ENCODE measurements around the gene MYOT. TPM values are rescaled to one million over a fixed set of nuclear protein-coding genes. Genes with fewer than 3 reads are reported as not detected.
A peak's percentile ranks its signal among the peaks of the same experiment; 100 is the strongest.

Gene MYOT
- total RNA-seq, 1 donor from 2014 or later = 5.4 TPM

DNA sequence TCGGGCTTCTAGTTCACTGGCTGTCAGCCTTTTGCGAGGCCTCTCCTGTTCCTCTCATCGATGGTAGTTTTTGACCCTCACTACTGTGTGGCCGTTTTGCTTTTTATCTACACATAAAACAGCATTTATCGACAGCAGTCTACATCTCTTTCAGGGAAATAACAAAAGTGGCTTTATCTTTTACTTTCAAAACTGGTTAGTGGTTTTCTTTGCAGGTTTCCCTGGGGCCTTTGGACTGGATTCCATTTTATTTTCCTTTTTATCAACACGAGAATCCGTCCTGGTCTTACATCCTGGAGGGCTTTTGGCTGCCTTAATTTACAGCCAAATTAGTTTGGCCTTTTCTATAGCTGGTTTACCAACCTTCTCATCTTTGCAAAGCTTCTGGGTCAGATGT lies 20.8 kb downstream of the MYOT start:
- peak overlapping the region; percentile 41 for H3K4me3 ChIP-seq
- H3K27me3 ChIP-seq = no peaks in the 10 kb centered on the region
- H3K9me3 ChIP-seq = no peaks in the 10 kb centered on the region
- peak overlapping the region; percentile 78 for H3K27ac ChIP-seq
- H3K36me3 ChIP-seq = no peaks in the 10 kb centered on the region
- intact Hi-C loops (cut with DNase I) = loop anchor here (5.0 kb wide), 1 partner anchor 439 kb away; no protein-coding TSS in a partner anchor
- TF ChIP-seq POLR2AphosphoS5 (IDR thresholded peaks at IDR 0.05; ENCODE audit: insufficient read depth in 1 of 2, low read depth in 1 of 2) (no peak), POLR2A (IDR thresholded peaks at IDR 0.05) (no peak)
- TF ChIP-seq, protein P1, sequence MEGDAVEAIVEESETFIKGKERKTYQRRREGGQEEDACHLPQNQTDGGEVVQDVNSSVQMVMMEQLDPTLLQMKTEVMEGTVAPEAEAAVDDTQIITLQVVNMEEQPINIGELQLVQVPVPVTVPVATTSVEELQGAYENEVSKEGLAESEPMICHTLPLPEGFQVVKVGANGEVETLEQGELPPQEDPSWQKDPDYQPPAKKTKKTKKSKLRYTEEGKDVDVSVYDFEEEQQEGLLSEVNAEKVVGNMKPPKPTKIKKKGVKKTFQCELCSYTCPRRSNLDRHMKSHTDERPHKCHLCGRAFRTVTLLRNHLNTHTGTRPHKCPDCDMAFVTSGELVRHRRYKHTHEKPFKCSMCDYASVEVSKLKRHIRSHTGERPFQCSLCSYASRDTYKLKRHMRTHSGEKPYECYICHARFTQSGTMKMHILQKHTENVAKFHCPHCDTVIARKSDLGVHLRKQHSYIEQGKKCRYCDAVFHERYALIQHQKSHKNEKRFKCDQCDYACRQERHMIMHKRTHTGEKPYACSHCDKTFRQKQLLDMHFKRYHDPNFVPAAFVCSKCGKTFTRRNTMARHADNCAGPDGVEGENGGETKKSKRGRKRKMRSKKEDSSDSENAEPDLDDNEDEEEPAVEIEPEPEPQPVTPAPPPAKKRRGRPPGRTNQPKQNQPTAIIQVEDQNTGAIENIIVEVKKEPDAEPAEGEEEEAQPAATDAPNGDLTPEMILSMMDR (IDR thresholded peaks at IDR 0.05) = no peak
- no peak for DNase-seq (ENCODE audit: extremely low spot score in 2 of 2)
- peaks cover 25% of the 10 kb centered on the region for H3K4me1 ChIP-seq

DNA sequence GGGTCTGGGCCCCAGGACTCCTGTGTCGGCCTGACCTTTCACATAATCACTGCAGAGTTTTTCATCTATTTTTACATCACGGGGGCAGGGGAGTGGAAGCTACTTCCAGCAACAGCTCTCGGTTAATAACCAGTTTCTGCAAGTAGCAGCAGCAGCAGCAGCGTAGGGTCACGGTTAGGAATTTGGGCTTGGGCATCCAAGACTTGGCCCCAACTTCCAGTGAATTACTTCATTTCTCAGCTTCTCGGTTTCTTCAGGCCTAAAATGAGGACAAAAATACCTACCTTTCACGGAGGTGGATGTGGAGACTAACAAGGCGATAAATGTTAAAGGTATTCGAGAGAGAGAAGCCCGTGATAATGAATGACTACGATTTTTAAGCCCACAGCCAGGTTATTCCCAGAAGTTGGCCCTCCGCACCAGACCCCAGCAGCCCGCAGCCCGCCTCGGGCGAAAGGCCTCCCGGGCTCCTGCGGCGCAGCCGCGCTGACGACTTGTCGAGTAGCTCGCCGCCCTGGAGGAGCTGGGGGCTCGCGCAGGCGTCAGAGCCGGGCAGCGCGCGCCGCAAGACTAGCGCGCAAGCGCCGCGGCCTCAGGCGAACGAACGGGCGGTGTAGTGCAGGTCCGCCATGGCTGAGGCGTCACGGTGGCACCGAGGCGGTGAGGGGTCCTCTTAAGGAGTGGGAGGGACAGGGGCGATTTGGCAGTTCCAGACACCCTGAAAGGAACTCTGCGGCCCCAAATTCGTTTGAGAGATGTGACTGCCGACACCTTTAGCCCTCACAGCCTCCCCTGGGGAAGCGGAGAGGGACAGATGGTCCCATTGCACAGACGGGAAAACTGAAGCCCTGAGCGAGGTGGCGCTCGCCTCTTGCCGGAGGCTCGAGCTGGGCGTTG lies 21.5 kb downstream of the MYOT start, which contains the start of gene PKD2L2:
Gene PKD2L2, plus strand, starts transcription at position 595 of the 897 bp plus-strand sequence. Its CDS starts 35 bp downstream, at position 630.
- Histone ChIP-seq H3K9me3 (no peaks in the 10 kb centered on the region), H3K27ac (peak within 1 kb of the TSS; percentile 78), H3K4me3 (peak within 1 kb of the TSS; percentile 41), H3K4me1 (peaks cover 25% of the 10 kb centered on the region), H3K27me3 (no peaks in the 10 kb centered on the region), H3K36me3 (no peaks in the 10 kb centered on the region)
- TF ChIP-seq POLR2A (IDR thresholded peaks at IDR 0.05) = no peak
- TF ChIP-seq POLR2AphosphoS5 (IDR thresholded peaks at IDR 0.05; ENCODE audit: insufficient read depth in 1 of 2, low read depth in 1 of 2) = peak in 1 of 2 donors; percentile 56
- TF ChIP-seq, protein P1 (IDR thresholded peaks at IDR 0.05) = peak in 1 of 3 experiments; percentile 9
- intact Hi-C loops (cut with DNase I) = loop anchor here (5.0 kb wide), 1 partner anchor 438 kb away; no protein-coding TSS in a partner anchor
- DNase-seq (ENCODE audit: extremely low spot score in 2 of 2) = no peak

DNA sequence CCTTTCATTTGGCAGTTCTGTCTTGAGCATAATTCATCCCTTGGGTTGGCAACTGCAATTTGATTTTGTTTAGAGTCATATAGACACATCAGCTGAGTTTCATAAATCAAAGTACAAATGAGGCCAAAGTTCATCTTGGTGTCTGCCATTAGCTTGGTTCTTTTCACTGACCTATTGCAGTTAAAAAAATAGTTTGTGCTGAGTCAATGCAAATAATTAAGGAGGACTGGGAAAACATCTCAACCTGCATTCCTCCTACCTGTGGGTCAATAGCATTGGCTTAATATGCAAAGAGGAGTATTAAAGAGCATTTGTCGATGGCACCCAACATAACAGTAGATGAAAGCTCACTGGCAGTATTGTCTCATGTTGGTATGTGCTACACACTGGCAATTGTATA lies 23.2 kb downstream of the MYOT start:
- Histone ChIP-seq H3K36me3 (no peaks in the 10 kb centered on the region), H3K9me3 (no peaks in the 10 kb centered on the region), H3K4me3 (no peak overlapping the region), H3K4me1 (peaks cover 25% of the 10 kb centered on the region), H3K27me3 (no peaks in the 10 kb centered on the region), H3K27ac (no peak overlapping the region)
- intact Hi-C loops (cut with DNase I) = no loop called here
- TF ChIP-seq POLR2AphosphoS5 (IDR thresholded peaks at IDR 0.05; ENCODE audit: insufficient read depth in 1 of 2, low read depth in 1 of 2) (no peak), POLR2A (IDR thresholded peaks at IDR 0.05) (no peak)
- TF ChIP-seq, protein P1 (IDR thresholded peaks at IDR 0.05) = no peak
- no peak for DNase-seq (ENCODE audit: extremely low spot score in 2 of 2)

DNA sequence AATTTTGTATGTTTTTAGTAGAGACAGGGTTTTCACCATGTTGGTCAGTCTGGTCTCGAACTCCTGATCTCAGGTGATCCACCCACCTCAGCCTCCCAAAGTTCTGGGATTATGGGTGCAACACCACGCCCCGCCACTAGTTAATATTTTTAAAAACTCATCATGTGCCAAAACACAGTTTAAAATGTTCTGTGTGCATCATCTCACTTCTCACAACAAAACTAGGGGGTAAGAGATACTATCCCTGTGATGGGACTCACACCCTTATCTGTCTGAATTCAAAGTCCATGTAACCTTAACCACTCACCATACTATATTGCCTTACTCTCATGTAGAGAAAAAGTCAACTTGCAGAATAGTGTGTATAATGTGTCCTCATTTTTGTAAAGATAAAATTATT lies 24.2 kb downstream of the MYOT start:
- H3K27me3 ChIP-seq = no peaks in the 10 kb centered on the region
- peaks cover 25% of the 10 kb centered on the region for H3K4me1 ChIP-seq
- no peaks in the 10 kb centered on the region for H3K9me3 ChIP-seq
- DNase-seq (ENCODE audit: extremely low spot score in 2 of 2) = no peak
- no peak overlapping the region for H3K4me3 ChIP-seq
- no peak for TF ChIP-seq POLR2A (IDR thresholded peaks at IDR 0.05)
- TF ChIP-seq, protein P1 (IDR thresholded peaks at IDR 0.05) = no peak
- intact Hi-C loops (cut with DNase I) = no loop called here
- H3K36me3 ChIP-seq = no peaks in the 10 kb centered on the region
- no peak overlapping the region for H3K27ac ChIP-seq

DNA sequence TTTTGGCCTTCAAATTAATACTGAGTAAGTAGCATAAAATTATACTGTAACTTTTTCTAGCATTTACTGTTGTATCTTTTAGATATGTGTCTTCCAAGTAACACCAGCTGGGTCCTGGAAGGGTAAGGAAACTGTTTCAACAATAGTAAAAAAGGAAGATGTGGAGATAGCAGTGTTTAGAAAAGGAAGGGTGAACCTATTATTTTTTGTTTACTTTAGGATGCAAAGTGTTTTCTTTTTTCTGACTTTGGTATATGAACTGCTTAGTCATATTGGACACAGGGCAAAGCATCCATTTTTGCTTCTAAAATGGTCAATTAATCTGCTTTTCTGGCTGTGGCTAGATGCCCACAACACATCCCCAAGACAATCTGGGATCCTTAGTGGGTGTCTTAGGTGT lies 26.9 kb downstream of the MYOT start:
- intact Hi-C loops (cut with DNase I) = no loop called here
- H3K9me3 ChIP-seq = no peaks in the 10 kb centered on the region
- no peaks in the 10 kb centered on the region for H3K36me3 ChIP-seq
- peaks cover under 1% of the 10 kb centered on the region for H3K4me1 ChIP-seq
- TF ChIP-seq POLR2AphosphoS5 (IDR thresholded peaks at IDR 0.05; ENCODE audit: insufficient read depth in 1 of 2, low read depth in 1 of 2) = no peak
- TF ChIP-seq POLR2A (IDR thresholded peaks at IDR 0.05) = no peak
- TF ChIP-seq, protein P1 (IDR thresholded peaks at IDR 0.05) = no peak
- no peak for DNase-seq (ENCODE audit: extremely low spot score in 2 of 2)
- no peaks in the 10 kb centered on the region for H3K27me3 ChIP-seq
- no peak overlapping the region for H3K4me3 ChIP-seq
- no peak overlapping the region for H3K27ac ChIP-seq
